ENCODE data around the gene CEP57L1. TPM values are rescaled to one million over a fixed set of nuclear protein-coding genes. Genes with fewer than 3 reads are reported as not detected.

Gene CEP57L1
- total and polyA plus RNA-seq, 2 experiments from 2014 or later = 11.9 to 18.7 TPM

- 99% methylated on average over 4 of the region's 4 CpGs for WGBS (ENCODE audit: low lambda C conversion rate, missing lambda C conversion rate)
- H2AFZ ChIP-seq = no peak overlapping the region
- no peak overlapping the region for H3K4me2 ChIP-seq
- no peaks in the 10 kb centered on the region for H3K9me2 ChIP-seq (replicated peaks; ENCODE audit: insufficient read depth)
- H3K9me3 ChIP-seq (ENCODE audit: low read depth) = no peaks in the 10 kb centered on the region
- TF ChIP-seq CTCF (IDR thresholded peaks at IDR 0.05; ENCODE audit: poor library complexity) (no peak), EZH2 (IDR thresholded peaks at IDR 0.05; ENCODE audit: borderline replicate concordance) (no peak), EZH2phosphoT487 (IDR thresholded peaks at IDR 0.05; ENCODE audit: low read depth, severe bottlenecking, unreplicated experiment) (no peak)
- DNase-seq (ENCODE audit: low spot score) = no peak
- H3K4me1 ChIP-seq (ENCODE audit: insufficient read depth) = peaks cover 9% of the 10 kb centered on the region
- H3K27ac ChIP-seq = no peak overlapping the region
- no peak overlapping the region for H3K4me3 ChIP-seq
- H3K27me3 ChIP-seq = no peaks in the 10 kb centered on the region
- H3K36me3 ChIP-seq (replicated peaks; ENCODE audit: insufficient read depth, low read depth) = no peaks in the 10 kb centered on the region
- H3K79me2 ChIP-seq = no peaks in the 10 kb centered on the region
- no peaks in the 10 kb centered on the region for H4K20me1 ChIP-seq (ENCODE audit: insufficient read depth, poor library complexity, severe bottlenecking)
Observed at GRCh38 chr6:109192865-109193264, 97.6 kb downstream of the CEP57L1 start.

- peak overlapping the region; percentile 6 for H3K4me2 ChIP-seq
- peaks cover 9% of the 10 kb centered on the region for H3K4me1 ChIP-seq (ENCODE audit: insufficient read depth)
- no peaks in the 10 kb centered on the region for H4K20me1 ChIP-seq (ENCODE audit: insufficient read depth, poor library complexity, severe bottlenecking)
- H2AFZ ChIP-seq = no peak overlapping the region
- H3K9me3 ChIP-seq (ENCODE audit: low read depth) = no peaks in the 10 kb centered on the region
- no peaks in the 10 kb centered on the region for H3K36me3 ChIP-seq (replicated peaks; ENCODE audit: insufficient read depth, low read depth)
- H3K27me3 ChIP-seq = no peaks in the 10 kb centered on the region
- TF ChIP-seq EZH2 (IDR thresholded peaks at IDR 0.05; ENCODE audit: borderline replicate concordance) (no peak), CTCF (IDR thresholded peaks at IDR 0.05; ENCODE audit: poor library complexity) (no peak), EZH2phosphoT487 (IDR thresholded peaks at IDR 0.05; ENCODE audit: low read depth, severe bottlenecking, unreplicated experiment) (no peak)
- peak overlapping the region; percentile 47 for H3K27ac ChIP-seq
- H3K79me2 ChIP-seq = no peaks in the 10 kb centered on the region
- DNase-seq (ENCODE audit: low spot score) = peak; percentile 8
- H3K9me2 ChIP-seq (replicated peaks; ENCODE audit: insufficient read depth) = no peaks in the 10 kb centered on the region
- 49% methylated on average over 1 of the region's 1 CpG for WGBS (ENCODE audit: low lambda C conversion rate, missing lambda C conversion rate)
- H3K4me3 ChIP-seq = no peak overlapping the region
Observed at GRCh38 chr6:109194880-109195279, 99.6 kb downstream of the CEP57L1 start.

- Histone ChIP-seq H3K36me3 (replicated peaks; ENCODE audit: insufficient read depth, low read depth) (no peaks in the 10 kb centered on the region), H3K27ac (peak overlapping the region; percentile 63)
Observed at GRCh38 chr6:109197061-109197460, 101.8 kb downstream of the CEP57L1 start.

More at GRCh38 chr6:109197061-109197460, 101.8 kb downstream of the CEP57L1 start:
- Histone ChIP-seq H3K27me3 (no peaks in the 10 kb centered on the region), H2AFZ (no peak overlapping the region), H3K9me3 (ENCODE audit: low read depth) (no peaks in the 10 kb centered on the region), H3K4me3 (no peak overlapping the region), H3K4me2 (peak overlapping the region; percentile 6), H3K79me2 (no peaks in the 10 kb centered on the region), H4K20me1 (ENCODE audit: insufficient read depth, poor library complexity, severe bottlenecking) (no peaks in the 10 kb centered on the region), H3K4me1 (ENCODE audit: insufficient read depth) (peaks cover 9% of the 10 kb centered on the region), H3K9me2 (replicated peaks; ENCODE audit: insufficient read depth) (no peaks in the 10 kb centered on the region)
- 70% methylated on average over 1 of the region's 1 CpG for WGBS (ENCODE audit: low lambda C conversion rate, missing lambda C conversion rate)
- no peak for DNase-seq (ENCODE audit: low spot score)
- TF ChIP-seq EZH2 (IDR thresholded peaks at IDR 0.05; ENCODE audit: borderline replicate concordance) = no peak
- TF ChIP-seq EZH2phosphoT487 (IDR thresholded peaks at IDR 0.05; ENCODE audit: low read depth, severe bottlenecking, unreplicated experiment) = no peak
- TF ChIP-seq CTCF (IDR thresholded peaks at IDR 0.05; ENCODE audit: poor library complexity) = no peak
